RCC 7860 (cell line): Measurements from ENCODE around the gene NMD3.

Experiments used
- DNase-seq: peaks from one replicate; pipeline ENCODE4 v3.0.0-alpha.2; 2015; ENCODE audit warnings: low spot score
- FAIRE-seq: peaks from 2 replicates; lab custom pipeline; 2012; peaks lifted over from hg19 to GRCh38; lab: Jason Lieb, UNC

Gene NMD3

GRCh38 chr3:161230621-161231171 is 9.6 kb downstream of the NMD3 start:
- DNase-seq = no peak
- no peak for FAIRE-seq

DNA sequence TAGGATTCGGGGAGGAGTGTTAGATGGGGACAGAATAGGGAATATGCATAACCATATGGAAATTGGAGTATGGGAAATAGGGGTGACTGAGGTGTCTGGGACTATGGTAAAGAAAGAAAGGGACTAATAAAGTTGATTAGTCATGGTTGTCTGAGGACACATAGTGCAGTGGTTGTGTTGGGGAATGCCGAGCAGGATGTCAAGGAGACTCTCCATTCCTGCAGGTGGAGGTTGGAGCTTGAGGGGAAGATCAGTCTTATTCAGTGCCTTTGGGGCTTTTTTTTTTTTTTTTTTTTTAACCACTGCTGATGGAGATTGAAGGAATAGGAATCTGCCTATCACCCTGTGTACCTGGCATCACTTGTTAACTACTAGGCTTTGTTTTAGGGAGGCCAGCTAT is 10.8 kb downstream of the NMD3 start:
- FAIRE-seq = no peak
- DNase-seq = no peak

DNA sequence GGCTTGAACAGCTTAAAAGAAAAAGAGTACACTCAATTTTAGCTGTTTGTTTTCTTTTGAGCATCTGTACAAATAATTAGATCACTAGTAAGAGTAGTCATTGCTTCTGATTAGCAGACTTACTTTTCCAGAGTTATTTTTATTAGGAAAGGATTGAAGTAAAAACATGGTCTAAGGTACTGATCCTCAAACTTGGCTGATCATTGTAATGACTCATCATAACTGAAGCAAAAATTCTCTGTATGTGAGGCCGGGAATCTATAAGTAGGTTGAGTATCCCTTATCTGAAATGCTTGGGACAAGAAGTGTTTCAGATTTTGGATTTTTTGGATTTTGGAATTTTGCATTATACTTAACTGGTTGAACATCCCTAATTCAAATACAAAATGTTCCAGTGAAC is 12.4 kb downstream of the NMD3 start:
- DNase-seq = no peak
- no peak for FAIRE-seq

DNA sequence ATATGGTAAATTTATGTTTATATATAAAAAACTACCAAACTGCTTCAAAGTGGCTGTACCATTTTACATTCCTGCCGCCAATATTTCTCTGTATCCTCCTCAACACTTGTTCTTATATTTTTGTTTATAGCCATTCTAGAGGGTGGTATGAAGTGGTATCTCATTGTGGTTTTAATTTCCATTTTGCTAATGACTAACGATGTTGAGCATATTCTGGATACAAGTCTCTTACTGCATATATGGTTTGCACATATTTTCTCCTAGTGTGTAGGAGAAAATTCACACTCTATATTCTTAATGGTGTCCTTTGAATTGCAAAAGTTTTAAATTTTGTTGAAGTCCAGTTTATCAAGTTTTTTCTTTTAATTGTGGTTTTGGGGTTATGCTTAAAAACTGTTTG is 15.1 kb downstream of the NMD3 start:
- DNase-seq (no peak), FAIRE-seq (no peak)

DNA sequence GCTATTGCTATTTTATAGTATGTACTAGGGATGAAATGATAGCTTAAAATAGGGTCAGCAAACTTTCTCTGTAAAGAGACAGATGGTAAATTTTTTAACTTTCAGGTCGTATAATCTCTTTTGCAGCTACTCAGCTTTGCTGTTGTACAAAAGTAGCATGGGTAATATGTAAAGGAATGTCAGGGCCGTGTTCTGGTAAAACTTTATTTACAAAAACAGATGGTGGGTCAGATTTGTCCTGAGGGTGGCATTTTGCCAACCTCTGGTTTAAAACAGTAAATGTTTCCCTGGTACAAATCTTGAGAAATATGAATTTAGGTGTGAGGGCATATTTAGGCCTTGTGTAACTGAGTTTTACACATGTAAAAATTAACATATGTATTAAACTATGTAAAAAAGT is 18.6 kb downstream of the NMD3 start:
- no peak for FAIRE-seq
- no peak for DNase-seq

- DNase-seq (no peak), FAIRE-seq (no peak)
These were observed 23.4 kb downstream of the NMD3 start for GRCh38 chr3:161244538-161244937.

DNA sequence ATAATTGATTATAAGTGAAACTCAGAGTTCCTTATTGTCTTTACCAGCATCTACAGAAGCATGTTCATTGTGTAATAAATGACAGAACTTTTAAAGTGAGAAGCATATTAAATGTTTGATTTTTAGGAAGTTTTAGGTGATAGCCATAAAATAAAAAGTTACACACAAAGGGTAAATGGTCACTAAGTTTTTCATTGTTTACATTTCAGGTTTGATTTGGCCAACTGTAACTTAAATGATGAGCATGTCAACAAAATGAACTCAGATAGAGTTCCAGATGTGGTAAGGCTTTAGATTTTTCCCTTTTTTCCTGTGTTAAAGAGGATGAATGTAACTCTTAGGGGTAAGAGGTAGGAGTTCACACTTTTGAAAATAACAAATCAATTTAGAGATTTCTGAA is 25.9 kb downstream of the NMD3 start:
- no peak for FAIRE-seq
- no peak for DNase-seq

DNA sequence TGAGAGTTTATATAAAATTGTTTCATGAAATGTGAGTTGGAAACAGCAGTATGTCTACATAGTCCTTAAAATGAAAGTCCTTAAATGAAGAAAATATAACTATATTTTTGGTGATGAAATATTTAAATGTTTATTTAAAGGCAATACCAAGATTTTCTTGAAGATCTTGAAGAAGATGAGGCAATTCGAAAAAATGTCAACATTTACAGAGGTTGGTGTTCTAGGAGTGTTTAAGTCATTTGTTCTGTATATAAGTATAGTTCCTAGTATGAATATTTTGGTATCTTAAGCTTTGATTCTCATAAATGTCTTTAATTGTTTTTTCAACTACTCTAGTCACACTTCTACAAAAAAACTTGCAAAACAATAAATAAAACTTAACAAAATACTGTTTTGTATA is 29.0 kb downstream of the NMD3 start:
- DNase-seq = no peak
- no peak for FAIRE-seq

DNA sequence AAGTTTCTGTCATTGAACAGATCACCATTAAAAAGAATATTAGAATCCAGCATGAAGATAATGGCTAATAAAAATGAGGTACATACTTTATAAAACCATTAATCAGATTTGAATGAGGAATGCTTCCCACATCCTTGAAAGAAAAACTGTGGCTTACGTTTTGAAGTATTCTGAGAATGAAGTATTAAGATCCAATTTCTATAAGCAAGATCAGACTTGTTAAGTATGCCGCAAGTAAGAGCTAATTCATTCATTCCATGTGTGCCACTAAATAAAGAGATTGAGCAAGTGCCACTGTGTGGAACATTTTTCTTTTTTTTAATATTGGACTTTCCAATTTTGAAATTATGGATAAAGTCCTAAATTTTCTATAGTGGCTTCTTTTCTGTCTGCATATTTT is 30.6 kb downstream of the NMD3 start:
- no peak for DNase-seq
- no peak for FAIRE-seq

GRCh38 chr3:161252143-161252542 is 31.0 kb downstream of the NMD3 start:
- no peak for FAIRE-seq
- DNase-seq = no peak

GRCh38 chr3:161253711-161254110 is 32.6 kb downstream of the NMD3 start:
- no peak for FAIRE-seq
- no peak for DNase-seq

DNA sequence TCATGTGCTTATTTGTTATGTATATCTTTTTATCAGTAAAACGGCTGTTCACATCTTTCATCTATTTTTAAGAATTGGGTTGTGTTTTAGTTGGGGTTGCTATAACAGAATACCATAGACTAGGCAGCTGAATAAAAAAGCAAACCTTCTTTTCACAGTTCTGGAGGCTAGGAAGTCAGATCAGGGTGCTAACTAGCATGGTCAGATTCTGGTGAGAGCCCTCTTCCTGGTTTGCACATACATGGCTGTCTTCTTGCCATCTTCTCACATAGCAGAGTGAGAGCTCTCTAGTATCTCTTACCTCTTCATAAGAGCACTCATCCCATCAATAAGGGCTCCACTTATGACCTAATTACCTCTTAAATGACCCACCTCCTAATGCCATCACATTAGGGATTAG is 33.8 kb downstream of the NMD3 start:
- no peak for FAIRE-seq
- DNase-seq = no peak

- DNase-seq (no peak), FAIRE-seq (no peak)
These were observed 41.9 kb downstream of the NMD3 start for GRCh38 chr3:161263057-161263456.

DNA sequence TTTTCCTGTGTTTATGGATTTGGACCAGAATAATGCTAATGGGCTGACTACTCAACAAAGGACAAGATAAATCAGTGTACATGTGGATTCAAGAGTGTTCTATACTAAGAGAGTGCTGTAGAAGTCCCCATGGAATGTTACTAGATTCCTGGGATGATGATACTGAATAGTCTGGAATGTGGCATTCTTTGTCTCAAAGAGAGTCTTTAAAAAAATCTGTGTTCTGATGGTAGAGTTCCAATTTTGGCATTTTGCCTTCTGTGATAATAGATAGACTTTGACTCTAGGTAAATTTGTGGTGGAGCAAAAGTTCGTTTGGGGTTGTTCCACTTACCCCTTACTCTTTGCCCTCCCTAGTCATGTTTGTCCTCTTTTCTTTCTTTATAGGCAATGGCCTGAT is 43.7 kb downstream of the NMD3 start:
- no peak for DNase-seq

GRCh38 chr3:161265916-161266571 is 44.9 kb downstream of the NMD3 start:
- no peak for DNase-seq
- no peak for FAIRE-seq

More for the DNA sequence above, 43.7 kb downstream of the NMD3 start:
- no peak for FAIRE-seq

- FAIRE-seq = no peak
- no peak for DNase-seq
These were observed 45.6 kb downstream of the NMD3 start for GRCh38 chr3:161266731-161267150.

GRCh38 chr3:161267646-161268045 is 46.5 kb downstream of the NMD3 start:
- FAIRE-seq (no peak), DNase-seq (no peak)

GRCh38 chr3:161268601-161269000 is 47.5 kb downstream of the NMD3 start:
- DNase-seq (no peak), FAIRE-seq (no peak)

- FAIRE-seq (no peak), DNase-seq (no peak)
These were observed 49.9 kb downstream of the NMD3 start for GRCh38 chr3:161270991-161271390.

GRCh38 chr3:161271646-161272045 is 50.5 kb downstream of the NMD3 start:
- no peak for DNase-seq
- FAIRE-seq = no peak

- FAIRE-seq = no peak
- DNase-seq = no peak
These were observed 51.4 kb downstream of the NMD3 start for GRCh38 chr3:161272524-161272923.

GRCh38 chr3:161273589-161274218 is 52.6 kb downstream of the NMD3 start:
- no peak for DNase-seq
- FAIRE-seq = peak; percentile 82
